Sigmoid colon (tissue), 7 donors: ENCODE data around the gene ZSWIM9. TPM values are rescaled to one million over a fixed set of nuclear protein-coding genes. Genes with fewer than 3 reads are reported as not detected.

ENCODE experiments used
- DNase-seq: peaks from one replicate; pipeline ENCODE4 v3.0.0-alpha.2; 2019
- H3K27ac ChIP-seq, 4 donors: fragments of 200-600 bp; sonication (generic); one replicate each; pipeline ENCODE4 v1.5.1; 2016 to 2019; ENCODE audit warnings: mild to moderate bottlenecking in 1 of 4
- H3K27me3 ChIP-seq, 3 donors: fragments of 200-600 bp; sonication (generic); one replicate each; pipeline ENCODE4 v1.5.1; 2019; ENCODE audit warnings: mild to moderate bottlenecking in 1 of 3
- H3K36me3 ChIP-seq, 4 donors: fragments of 200-600 bp; sonication (generic); one replicate each; pipeline ENCODE4 v1.5.1; 2016 to 2019
- H3K4me1 ChIP-seq, 4 donors: fragments of 200-600 bp; sonication (generic); one replicate each; pipeline ENCODE4 v1.5.1; 2017 to 2019
- H3K4me3 ChIP-seq, 4 donors: fragments of 200-600 bp; sonication (generic); one replicate each; pipeline ENCODE4 v1.5.1; 2017 to 2019; ENCODE audit warnings: mild to moderate bottlenecking in 2 of 4, moderate library complexity in 1 of 4
- H3K9me3 ChIP-seq, 4 donors: fragments of 200-600 bp in 3 of 4; sonication (generic) in 3 of 4; one replicate each; pipeline versions ENCODE4 v1.5.1 to v1.6.1; 2013 to 2019
- EP300 ChIP-seq, 4 donors: sonication (generic); formaldehyde crosslinking; IDR thresholded peaks; one replicate each; pipeline ENCODE4 v1.6.1; 2017; ENCODE audit warnings: antibody characterized with exemption in 4 of 4
- POLR2A ChIP-seq, 2 donors: fragments of 450-650 bp; IDR thresholded peaks; one replicate each; pipeline ENCODE4 v1.6.1; 2016; ENCODE audit warnings: antibody characterized with exemption in 2 of 2, mild to moderate bottlenecking in 2 of 2, moderate library complexity in 2 of 2
- POLR2AphosphoS5 ChIP-seq, 4 donors: sonication (generic); formaldehyde crosslinking; IDR thresholded peaks; one replicate each; pipeline ENCODE4 v1.6.1; 2017; ENCODE audit warnings: antibody characterized with exemption in 4 of 4
- WGBS, 2 donors: extraction: QIAGEN DNeasy Blood & Tissue Kit; methylation state at CpG; one replicate each; pipeline ENCODE4 v1.1.7; 2013; 5-methylcytosine and 5-hydroxymethylcytosine counted together
- intact Hi-C: fragments of 100-400 bp; cut with DNase I; formaldehyde crosslinking; loops from one replicate; pipeline ENCODE4 v1.15.1; 2023
- polyA plus RNA-seq, 3 donors: library from polyadenylated mRNA; stranded (reverse); fragments of 200-250 nt; gene quantifications; one replicate each; pipeline ENCODE4 v1.2.3, GENCODE V29; 2013
- total RNA-seq, 4 donors: library from RNA; depleted of rRNA; stranded (reverse); fragments of >200 nt; gene quantifications; one replicate each; pipeline ENCODE4 v1.1.0, GENCODE V29; 2016
- TF ChIP-seq, protein P1 (sequence below), 4 experiments: fragments of 450-650 bp in 3 of 4; fragments of 200-600 bp in 1 of 4; IDR thresholded peaks; one replicate each; pipeline ENCODE4 v1.5.1; 2016 to 2019; ENCODE audit warnings: antibody characterized with exemption in 4 of 4, mild to moderate bottlenecking in 3 of 4, moderate library complexity in 2 of 4
- donor health status: healthy with polysubstance abuse.
- donor health status: Bipolar disorder and iron deficiency.
- donor health status: healthy.

The ZSWIM9 gene
- total and polyA plus RNA-seq, 7 donors = 2.4 to 10.0 (median 5.0) TPM

DNA sequence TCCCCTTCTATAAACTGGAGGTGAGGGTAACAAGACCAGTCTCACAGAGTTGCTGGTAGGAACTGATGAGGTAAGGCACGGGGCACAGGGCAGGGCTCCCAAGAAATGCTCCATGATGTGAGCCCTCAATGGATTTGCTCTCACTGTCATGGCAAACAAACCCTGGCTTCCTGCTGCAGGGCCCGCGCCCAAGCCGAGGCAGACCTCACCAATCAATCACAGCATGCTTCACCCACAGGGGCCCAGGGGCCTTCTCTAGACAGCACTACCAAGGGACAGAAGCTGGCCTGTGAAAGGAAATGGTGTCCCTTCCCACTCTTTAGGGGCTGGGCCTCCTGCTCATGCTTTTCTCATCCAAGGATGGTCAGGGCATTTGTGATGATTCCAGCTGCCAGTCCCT is 33.9 kb upstream of the ZSWIM9 start:
- no peak overlapping the region for H3K27ac ChIP-seq
- no peak for DNase-seq
- H3K4me1 ChIP-seq = no peaks in the 10 kb centered on the region
- H3K36me3 ChIP-seq = no peaks in the 10 kb centered on the region
- WGBS, 2 donors = 94 to 95% methylated on average over 4 of the region's 4 CpGs
- intact Hi-C loops = no loop called here
- no peak for TF ChIP-seq POLR2AphosphoS5 (IDR thresholded peaks at IDR 0.05)
- no peak for TF ChIP-seq EP300 (IDR thresholded peaks at IDR 0.05)
- no peak for TF ChIP-seq POLR2A (IDR thresholded peaks at IDR 0.05)
- TF ChIP-seq, protein P1, sequence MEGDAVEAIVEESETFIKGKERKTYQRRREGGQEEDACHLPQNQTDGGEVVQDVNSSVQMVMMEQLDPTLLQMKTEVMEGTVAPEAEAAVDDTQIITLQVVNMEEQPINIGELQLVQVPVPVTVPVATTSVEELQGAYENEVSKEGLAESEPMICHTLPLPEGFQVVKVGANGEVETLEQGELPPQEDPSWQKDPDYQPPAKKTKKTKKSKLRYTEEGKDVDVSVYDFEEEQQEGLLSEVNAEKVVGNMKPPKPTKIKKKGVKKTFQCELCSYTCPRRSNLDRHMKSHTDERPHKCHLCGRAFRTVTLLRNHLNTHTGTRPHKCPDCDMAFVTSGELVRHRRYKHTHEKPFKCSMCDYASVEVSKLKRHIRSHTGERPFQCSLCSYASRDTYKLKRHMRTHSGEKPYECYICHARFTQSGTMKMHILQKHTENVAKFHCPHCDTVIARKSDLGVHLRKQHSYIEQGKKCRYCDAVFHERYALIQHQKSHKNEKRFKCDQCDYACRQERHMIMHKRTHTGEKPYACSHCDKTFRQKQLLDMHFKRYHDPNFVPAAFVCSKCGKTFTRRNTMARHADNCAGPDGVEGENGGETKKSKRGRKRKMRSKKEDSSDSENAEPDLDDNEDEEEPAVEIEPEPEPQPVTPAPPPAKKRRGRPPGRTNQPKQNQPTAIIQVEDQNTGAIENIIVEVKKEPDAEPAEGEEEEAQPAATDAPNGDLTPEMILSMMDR (IDR thresholded peaks at IDR 0.05) = no peak
- no peaks in the 10 kb centered on the region for H3K9me3 ChIP-seq
- H3K4me3 ChIP-seq = no peak overlapping the region
- no peaks in the 10 kb centered on the region for H3K27me3 ChIP-seq

DNA sequence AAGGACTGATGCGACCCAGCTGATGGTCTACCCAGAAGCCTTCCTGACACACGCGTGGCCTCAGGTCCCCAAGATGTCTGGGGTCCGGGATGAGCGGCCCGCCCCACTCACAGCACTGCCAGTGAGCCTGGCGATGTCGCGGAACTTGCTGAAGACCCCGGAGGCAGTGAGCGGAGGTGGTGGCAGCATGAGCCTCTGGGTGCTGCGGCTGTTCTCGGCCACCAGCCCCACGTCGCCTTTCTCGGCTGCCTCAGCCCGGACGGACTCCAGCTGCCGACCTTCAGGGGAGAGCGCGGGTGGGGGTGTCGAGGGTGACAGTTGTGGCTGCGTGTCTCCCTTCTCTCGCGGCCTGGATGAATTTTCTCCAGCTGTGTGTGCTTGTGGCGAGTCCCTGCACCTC is 33.1 kb upstream of the ZSWIM9 start:
- intact Hi-C loops = no loop called here
- Histone ChIP-seq H3K4me3 (no peak overlapping the region), H3K27me3 (no peaks in the 10 kb centered on the region), H3K4me1 (no peaks in the 10 kb centered on the region), H3K36me3 (no peaks in the 10 kb centered on the region), H3K9me3 (no peaks in the 10 kb centered on the region), H3K27ac (no peak overlapping the region)
- WGBS, 2 donors = 96% methylated on average over 26 of the region's 26 CpGs
- no peak for DNase-seq
- TF ChIP-seq POLR2A (IDR thresholded peaks at IDR 0.05) (no peak), POLR2AphosphoS5 (IDR thresholded peaks at IDR 0.05) (no peak), EP300 (IDR thresholded peaks at IDR 0.05) (no peak)
- TF ChIP-seq, protein P1 (IDR thresholded peaks at IDR 0.05) = no peak

DNA sequence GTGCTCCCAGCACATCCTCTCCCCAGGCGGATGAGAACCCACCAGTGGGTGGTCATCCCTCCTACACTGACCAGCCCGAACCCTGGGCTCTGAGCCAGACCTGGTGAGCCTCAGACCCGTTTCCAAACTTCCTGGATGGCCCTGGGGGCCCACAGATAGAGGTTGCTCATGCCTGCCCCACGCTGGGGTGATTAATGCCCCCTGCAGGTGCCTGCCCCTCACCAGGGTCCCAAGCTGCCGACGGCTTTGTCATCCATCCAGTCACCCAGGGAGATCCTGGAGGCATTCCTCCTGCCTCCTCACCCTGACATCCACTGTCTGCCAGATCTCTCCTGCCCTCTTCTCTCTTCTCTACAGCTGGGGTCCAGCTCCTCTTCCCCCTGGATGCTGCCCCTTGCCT is 31.4 kb upstream of the ZSWIM9 start:
- H3K27me3 ChIP-seq = no peaks in the 10 kb centered on the region
- H3K4me3 ChIP-seq = no peak overlapping the region
- TF ChIP-seq, protein P1 (IDR thresholded peaks at IDR 0.05) = no peak
- intact Hi-C loops = no loop called here
- no peaks in the 10 kb centered on the region for H3K36me3 ChIP-seq
- no peaks in the 10 kb centered on the region for H3K9me3 ChIP-seq
- H3K4me1 ChIP-seq = no peaks in the 10 kb centered on the region
- DNase-seq = no peak
- WGBS, 2 donors = 80 to 88% methylated on average over 6 of the region's 6 CpGs
- H3K27ac ChIP-seq = no peak overlapping the region

DNA sequence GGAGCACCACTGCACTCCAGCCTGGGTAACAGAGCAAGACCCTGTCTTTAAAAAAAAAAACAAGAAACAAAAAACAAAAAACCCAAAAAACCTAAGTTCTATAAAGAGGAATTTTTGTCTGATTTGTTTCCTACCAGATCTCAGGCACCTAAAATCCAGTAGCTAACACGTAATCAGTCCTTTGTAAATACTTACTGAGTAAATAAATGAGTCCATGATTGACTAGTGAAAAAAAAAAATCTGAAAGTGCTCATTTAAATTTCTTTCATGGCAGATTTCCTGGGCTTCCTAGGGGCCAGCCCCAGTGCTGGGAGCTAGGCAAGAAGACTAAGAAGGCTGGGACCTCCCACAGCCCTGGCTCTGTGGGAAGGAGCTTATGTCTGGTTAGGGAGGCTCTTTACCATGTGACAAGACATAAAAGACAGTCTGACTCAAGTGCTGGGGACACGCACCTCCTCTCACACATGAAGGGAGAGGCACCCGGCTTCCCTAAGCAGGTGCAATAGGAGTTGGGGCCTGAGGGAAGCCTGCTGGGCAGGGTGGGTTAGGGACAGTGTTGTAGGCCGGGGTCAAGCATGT is 22.8 kb upstream of the ZSWIM9 start:
- 47 to 87% methylated on average over 4 of the region's 4 CpGs for WGBS, 2 donors
- no peaks in the 10 kb centered on the region for H3K36me3 ChIP-seq
- H3K27me3 ChIP-seq = no peaks in the 10 kb centered on the region
- no peak overlapping the region for H3K4me3 ChIP-seq
- TF ChIP-seq, protein P1 (IDR thresholded peaks at IDR 0.05) = no peak
- TF ChIP-seq POLR2A (IDR thresholded peaks at IDR 0.05) = no peak
- TF ChIP-seq POLR2AphosphoS5 (IDR thresholded peaks at IDR 0.05) = no peak
- no peak for TF ChIP-seq EP300 (IDR thresholded peaks at IDR 0.05)
- DNase-seq = no peak
- intact Hi-C loops = no loop called here
- peaks cover 0 to 23% (median 18%) of the 10 kb centered on the region in 4 donors for H3K4me1 ChIP-seq
- H3K27ac ChIP-seq = no peak overlapping the region
- H3K9me3 ChIP-seq = no peaks in the 10 kb centered on the region

DNA sequence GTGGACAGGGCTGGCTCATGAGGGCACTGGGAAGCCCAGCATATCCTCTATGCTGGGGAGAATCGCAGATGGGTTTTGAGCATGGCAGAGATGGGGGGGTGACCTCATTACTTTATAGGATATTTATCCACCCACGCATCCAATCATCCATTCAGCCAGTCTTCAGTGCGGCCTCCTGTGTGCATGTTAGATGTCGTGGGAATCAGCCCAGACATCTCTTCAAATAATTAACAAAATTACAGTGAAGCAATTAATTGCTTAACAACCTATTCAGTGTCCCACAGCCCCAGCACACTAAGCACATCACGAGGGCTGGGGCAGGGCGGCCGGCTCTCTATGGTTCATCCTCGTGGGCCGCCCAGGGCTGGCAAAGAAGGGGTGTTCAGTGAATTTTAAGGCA is 21.9 kb upstream of the ZSWIM9 start:
- DNase-seq = no peak
- no peaks in the 10 kb centered on the region for H3K27me3 ChIP-seq
- peaks cover 0 to 23% (median 18%) of the 10 kb centered on the region in 4 donors for H3K4me1 ChIP-seq
- H3K9me3 ChIP-seq = no peaks in the 10 kb centered on the region
- no peak overlapping the region for H3K4me3 ChIP-seq
- WGBS, 2 donors = 92 to 97% methylated on average over 9 of the region's 9 CpGs
- no peaks in the 10 kb centered on the region for H3K36me3 ChIP-seq
- no peak for TF ChIP-seq POLR2AphosphoS5 (IDR thresholded peaks at IDR 0.05)
- TF ChIP-seq EP300 (IDR thresholded peaks at IDR 0.05) = no peak
- no peak for TF ChIP-seq POLR2A (IDR thresholded peaks at IDR 0.05)
- TF ChIP-seq, protein P1 (IDR thresholded peaks at IDR 0.05) = no peak
- intact Hi-C loops = no loop called here
- peak overlapping the region in 1 of 4 donors; percentile 63 for H3K27ac ChIP-seq
